H9 (cell line): ENCODE data around the gene KIF22. TPM values are rescaled to one million over a fixed set of nuclear protein-coding genes. Genes with fewer than 3 reads are reported as not detected.

Source experiments
- DNase-seq: peaks from one replicate; pipeline ENCODE4 v3.0.0-alpha.2; 2017
- H2AFZ ChIP-seq: one replicate; pipeline ENCODE4 v1.6.1; 2013; ENCODE audit warnings: mild to moderate bottlenecking, low read length, control low read depth, moderate library complexity
- H2AK5ac ChIP-seq: 2 replicates; pipeline ENCODE4 v1.6.1; 2013; ENCODE audit warnings: low read length, control low read depth, mixed read lengths; ENCODE audit not compliant: insufficient read length
- H2BK120ac ChIP-seq: one replicate; pipeline ENCODE4 v1.6.1; 2013; ENCODE audit warnings: low read depth, mild to moderate bottlenecking, low read length, control low read depth, inconsistent platforms; ENCODE audit not compliant: poor library complexity, severe bottlenecking
- H2BK12ac ChIP-seq: 2 replicates; pipeline ENCODE4 v1.6.1; 2013; ENCODE audit warnings: low read length, control low read depth, mixed read lengths, low read depth; ENCODE audit not compliant: insufficient read length
- H2BK15ac ChIP-seq: 2 replicates; pipeline ENCODE4 v1.6.1; 2013; ENCODE audit warnings: low read depth, low read length, control low read depth
- H2BK20ac ChIP-seq: one replicate; pipeline ENCODE4 v1.6.1; 2013; ENCODE audit warnings: low read depth, mild to moderate bottlenecking, low read length, control low read depth, inconsistent platforms; ENCODE audit not compliant: poor library complexity, severe bottlenecking
- H2BK5ac ChIP-seq: 2 replicates; pipeline ENCODE4 v1.6.1; 2013; ENCODE audit warnings: low read length, control low read depth, mixed read lengths; ENCODE audit not compliant: insufficient read length
- H3K14ac ChIP-seq: 2 replicates; pipeline ENCODE4 v1.6.1; 2013; ENCODE audit warnings: low read length, control low read depth; ENCODE audit not compliant: insufficient read depth
- H3K18ac ChIP-seq: 2 replicates; pipeline ENCODE4 v1.6.1; 2013; ENCODE audit warnings: low read depth, mild to moderate bottlenecking, mixed read lengths, low read length, control low read depth; ENCODE audit not compliant: insufficient read length
- H3K23ac ChIP-seq: 2 replicates; pipeline ENCODE4 v1.6.1; 2013; ENCODE audit warnings: low read length, control low read depth, mixed read lengths, low read depth; ENCODE audit not compliant: insufficient read length
- H3K23me2 ChIP-seq: 2 replicates; pipeline ENCODE4 v1.6.1; 2013; ENCODE audit warnings: low read depth, mild to moderate bottlenecking, mixed read lengths, low read length, control low read depth; ENCODE audit not compliant: insufficient read length, poor library complexity, severe bottlenecking
- H3K27ac ChIP-seq: 2 replicates; pipeline ENCODE4 v1.5.1; 2013; ENCODE audit warnings: low read length, control low read depth, mixed read lengths, low read depth; ENCODE audit not compliant: insufficient read length
- H3K27me3 ChIP-seq: 2 replicates; pipeline ENCODE4 v1.6.1; 2013; ENCODE audit warnings: low read length, control low read depth, inconsistent platforms; ENCODE audit not compliant: insufficient read depth
- H3K4ac ChIP-seq: 2 replicates; pipeline ENCODE4 v1.6.1; 2013; ENCODE audit warnings: low read depth, mild to moderate bottlenecking, control low read depth, inconsistent platforms, low read length, moderate library complexity
- H3K4me1 ChIP-seq: 2 replicates; pipeline ENCODE4 v1.6.1; 2013; ENCODE audit warnings: low read length, control low read depth, inconsistent platforms; ENCODE audit not compliant: insufficient read depth
- H3K4me2 ChIP-seq: 2 replicates; pipeline ENCODE4 v1.6.1; 2013; ENCODE audit warnings: low read length, control low read depth, mixed read lengths; ENCODE audit not compliant: insufficient read length, insufficient read depth
- H3K56ac ChIP-seq: 2 replicates; pipeline ENCODE4 v1.6.1; 2013; ENCODE audit warnings: low read depth, mild to moderate bottlenecking, mixed read lengths, low read length, control low read depth; ENCODE audit not compliant: insufficient read length
- H3K79me1 ChIP-seq: 2 replicates; pipeline ENCODE4 v1.6.1; 2013; ENCODE audit warnings: low read depth, mild to moderate bottlenecking, moderate library complexity, low read length, control low read depth, inconsistent platforms; ENCODE audit not compliant: insufficient read depth, poor library complexity, severe bottlenecking
- H3K79me2 ChIP-seq: 2 replicates; pipeline ENCODE4 v1.6.1; 2013; ENCODE audit warnings: low read length, control low read depth, inconsistent platforms; ENCODE audit not compliant: insufficient read depth
- H3K9ac ChIP-seq: 2 replicates; pipeline ENCODE4 v1.6.1; 2013; ENCODE audit warnings: low read length, control low read depth, mixed read lengths; ENCODE audit not compliant: insufficient read length; ENCODE audit errors: extremely low read depth
- H3K9me3 ChIP-seq: one replicate; pipeline ENCODE4 v1.6.1; 2013; ENCODE audit warnings: low read depth, low read length, inconsistent platforms; ENCODE audit not compliant: control insufficient read depth
- H3T11ph ChIP-seq: one replicate; pipeline ENCODE4 v1.6.1; 2013; ENCODE audit warnings: mild to moderate bottlenecking, low read length, control low read depth, inconsistent platforms
- H4K20me1 ChIP-seq: one replicate; pipeline ENCODE4 v1.6.1; 2013; ENCODE audit not compliant: control insufficient read depth, insufficient read length, insufficient read depth
- H4K5ac ChIP-seq: 2 replicates; pipeline ENCODE4 v1.6.1; 2013; ENCODE audit warnings: low read depth, mild to moderate bottlenecking, mixed read lengths, low read length, control low read depth; ENCODE audit not compliant: insufficient read length
- H4K8ac ChIP-seq: replicated peaks from 2 replicates; pipeline ENCODE4 v1.6.1; 2013; ENCODE audit warnings: low read length, control low read depth, mixed read lengths, low read depth; ENCODE audit not compliant: insufficient read length
- H4K91ac ChIP-seq: 2 replicates; pipeline ENCODE4 v1.6.1; 2013; ENCODE audit warnings: low read depth, mild to moderate bottlenecking, moderate library complexity, mixed read lengths, low read length, control low read depth; ENCODE audit not compliant: insufficient read length
- H3K27ac Mint-ChIP-seq, 3 experiments: 2 replicates in 2 of 3; 3 replicates in 1 of 3; pipeline ENCODE4 v1.8.0; 2020 to 2021; ENCODE audit warnings: mixed read lengths in 3 of 3, mild to moderate bottlenecking in 1 of 3, moderate library complexity in 1 of 3
- H3K27me3 Mint-ChIP-seq: 2 replicates; pipeline ENCODE4 v1.8.0; 2021; ENCODE audit warnings: low read depth, mild to moderate bottlenecking, moderate library complexity, mixed read lengths
- H3K36me3 Mint-ChIP-seq, 3 experiments: 2 replicates in 2 of 3; 3 replicates in 1 of 3; pipeline ENCODE4 v1.8.0; 2020 to 2021; ENCODE audit warnings: low read depth in 3 of 3, mixed read lengths in 3 of 3; ENCODE audit not compliant: insufficient read depth in 1 of 3
- H3K4me1 Mint-ChIP-seq, 2 experiments: 2 replicates each; pipeline ENCODE4 v1.8.0; 2020; ENCODE audit warnings: mixed read lengths in 2 of 2
- H3K4me3 Mint-ChIP-seq, 2 experiments: 2 replicates in 1 of 2; 3 replicates in 1 of 2; pipeline ENCODE4 v1.8.0; 2020 to 2021; ENCODE audit warnings: mild to moderate bottlenecking in 2 of 2, mixed read lengths in 2 of 2, moderate library complexity in 1 of 2
- H3K9me3 Mint-ChIP-seq, 2 experiments: 2 replicates in 1 of 2; 3 replicates in 1 of 2; pipeline ENCODE4 v1.8.0; 2020; ENCODE audit warnings: mild to moderate bottlenecking in 2 of 2, mixed read lengths in 2 of 2, moderate library complexity in 1 of 2
- whole genome bisulfite sequencing: extraction: QIAGEN DNeasy Blood & Tissue Kit; methylation state at CpG from one replicate; pipeline ENCODE4 v1.1.7; 2013; ENCODE audit warnings: missing lambda C conversion rate, low lambda C conversion rate, mixed read lengths; ENCODE audit not compliant: insufficient read length; ENCODE audit errors: extremely low coverage; 5-methylcytosine and 5-hydroxymethylcytosine counted together
- total RNA-seq: library from RNA; stranded (reverse); gene quantifications from 2 replicates; pipeline ENCODE4 v1.2.1, GENCODE V29; 2021
- TF ChIP-seq, protein P1 (sequence below): fragments of 200-600 bp; sonication (generic); conservative IDR thresholded peaks from 3 replicates; pipeline ENCODE4 v1.8.0; 2021; ENCODE audit warnings: antibody characterized with exemption, mild to moderate bottlenecking

KIF22 gene
- total RNA-seq, 1 experiment from 2014 or later = 151 TPM

DNA sequence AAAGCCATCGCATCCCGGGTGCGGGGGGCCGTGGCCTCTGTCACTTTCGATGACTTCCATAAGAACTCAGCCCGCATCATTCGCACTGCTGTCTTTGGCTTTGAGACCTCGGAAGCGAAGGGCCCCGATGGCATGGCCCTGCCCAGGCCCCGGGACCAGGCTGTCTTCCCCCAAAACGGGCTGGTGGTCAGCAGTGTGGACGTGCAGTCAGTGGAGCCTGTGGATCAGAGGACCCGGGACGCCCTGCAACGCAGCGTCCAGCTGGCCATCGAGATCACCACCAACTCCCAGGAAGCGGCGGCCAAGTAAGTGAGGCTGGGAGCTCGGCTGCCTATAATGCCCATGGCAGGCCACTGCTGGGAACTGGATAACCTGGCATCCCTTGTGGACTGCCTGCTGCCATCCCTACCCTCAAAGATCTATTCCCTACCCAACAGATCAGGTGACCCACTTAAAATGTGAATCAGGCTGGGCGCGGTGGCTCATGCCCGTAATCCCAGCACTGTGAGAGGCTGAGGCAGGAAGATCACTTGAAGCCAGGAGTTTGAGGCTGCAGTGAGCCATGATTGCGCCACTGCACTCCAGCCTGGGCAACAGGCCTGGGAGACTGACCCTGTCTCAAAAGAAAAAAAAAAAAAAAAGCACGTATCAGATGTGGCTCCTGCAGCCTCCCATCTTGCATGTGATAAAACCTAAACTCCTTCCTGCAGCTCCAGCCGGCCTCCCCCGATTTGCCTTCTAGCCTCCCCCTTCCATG is 54.2 kb downstream of the KIF22 start:
- no peak overlapping the region for H4K5ac ChIP-seq
- Mint-ChIP-seq H3K4me1 (peaks cover 5% of the 10 kb centered on the region in 2 experiments), H3K36me3 (peaks cover 0 to 5% (median 0%) of the 10 kb centered on the region in 3 experiments; a peak in 2 of 7 replicates), H3K27ac (peak overlapping the region in 1 of 3 experiments; percentile 18; a peak in 2 of 7 replicates), H3K4me3 (no peak overlapping the region), H3K9me3 (no peaks in the 10 kb centered on the region), H3K27me3 (no peaks in the 10 kb centered on the region)
- no peaks in the 10 kb centered on the region for H3K4me1 ChIP-seq
- H3K4ac ChIP-seq = no peak overlapping the region
- H3K27me3 ChIP-seq = no peaks in the 10 kb centered on the region
- no peak overlapping the region for H2BK120ac ChIP-seq
- no peaks in the 10 kb centered on the region for H3K23me2 ChIP-seq
- H4K8ac ChIP-seq = no peak overlapping the region
- no peak overlapping the region for H2BK12ac ChIP-seq
- H3K9ac ChIP-seq = no peak overlapping the region
- no peak overlapping the region for H3K18ac ChIP-seq
- no peak overlapping the region for H3T11ph ChIP-seq
- H3K27ac ChIP-seq = no peak overlapping the region
- no peak for DNase-seq
- H2AFZ ChIP-seq = no peak overlapping the region
- no CpG with 5 or more reads among the region's 28 CpGs for WGBS
- TF ChIP-seq, protein P1, sequence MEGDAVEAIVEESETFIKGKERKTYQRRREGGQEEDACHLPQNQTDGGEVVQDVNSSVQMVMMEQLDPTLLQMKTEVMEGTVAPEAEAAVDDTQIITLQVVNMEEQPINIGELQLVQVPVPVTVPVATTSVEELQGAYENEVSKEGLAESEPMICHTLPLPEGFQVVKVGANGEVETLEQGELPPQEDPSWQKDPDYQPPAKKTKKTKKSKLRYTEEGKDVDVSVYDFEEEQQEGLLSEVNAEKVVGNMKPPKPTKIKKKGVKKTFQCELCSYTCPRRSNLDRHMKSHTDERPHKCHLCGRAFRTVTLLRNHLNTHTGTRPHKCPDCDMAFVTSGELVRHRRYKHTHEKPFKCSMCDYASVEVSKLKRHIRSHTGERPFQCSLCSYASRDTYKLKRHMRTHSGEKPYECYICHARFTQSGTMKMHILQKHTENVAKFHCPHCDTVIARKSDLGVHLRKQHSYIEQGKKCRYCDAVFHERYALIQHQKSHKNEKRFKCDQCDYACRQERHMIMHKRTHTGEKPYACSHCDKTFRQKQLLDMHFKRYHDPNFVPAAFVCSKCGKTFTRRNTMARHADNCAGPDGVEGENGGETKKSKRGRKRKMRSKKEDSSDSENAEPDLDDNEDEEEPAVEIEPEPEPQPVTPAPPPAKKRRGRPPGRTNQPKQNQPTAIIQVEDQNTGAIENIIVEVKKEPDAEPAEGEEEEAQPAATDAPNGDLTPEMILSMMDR = no peak
- H3K56ac ChIP-seq = no peak overlapping the region
- no peak overlapping the region for H2BK5ac ChIP-seq
- H2AK5ac ChIP-seq = no peak overlapping the region
- no peak overlapping the region for H4K91ac ChIP-seq
- H3K23ac ChIP-seq = no peak overlapping the region
- H2BK15ac ChIP-seq = no peak overlapping the region
- no peaks in the 10 kb centered on the region for H4K20me1 ChIP-seq
- no peaks in the 10 kb centered on the region for H3K79me1 ChIP-seq
- H3K9me3 ChIP-seq = no peaks in the 10 kb centered on the region
- H3K79me2 ChIP-seq = no peaks in the 10 kb centered on the region
- H3K4me2 ChIP-seq = no peak overlapping the region
- no peak overlapping the region; the same call in 1 of the 2 replicates for H3K14ac ChIP-seq
- H2BK20ac ChIP-seq = no peak overlapping the region
